Stimulated activated CD8-positive, alpha-beta memory T cell treated with anti-CD3 and anti-CD28 coated beads, Interleukin-4, amount 100 ng/mL, for 48 hours (primary cell): ENCODE data around the gene NUP107.

Experiments
- DNase-seq: peaks from one replicate; pipeline ENCODE4 v3.0.0-alpha.2; 2020

NUP107 gene

DNA sequence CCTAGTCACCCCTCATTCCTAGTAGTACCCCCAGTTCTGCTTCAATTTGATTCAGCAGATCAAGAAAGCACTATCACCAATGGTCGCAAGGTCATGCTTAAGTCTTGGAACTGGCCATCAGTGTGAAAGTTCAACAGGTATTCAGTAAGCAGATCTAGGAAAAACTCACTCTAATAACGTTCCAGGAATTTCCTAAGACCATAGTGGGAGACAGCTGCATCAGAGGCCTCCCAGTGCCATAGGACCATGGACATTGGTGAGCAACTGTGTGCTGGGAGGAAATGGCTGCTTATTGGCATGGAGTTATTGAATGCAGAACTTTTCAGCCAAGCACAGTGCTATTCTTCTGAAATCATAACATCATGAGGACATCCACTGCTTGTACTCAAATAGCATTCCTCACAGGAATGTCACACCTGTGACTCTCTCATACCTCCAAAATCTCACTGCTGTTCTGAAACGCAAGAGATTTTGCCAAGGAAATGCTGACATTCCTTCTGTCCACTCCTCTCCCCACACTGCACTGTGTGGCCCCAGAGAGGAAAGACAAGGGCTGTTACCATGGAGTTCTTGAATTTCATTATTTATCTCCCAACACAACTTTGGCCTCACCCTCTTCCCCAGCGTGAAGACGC is 90.3 kb downstream of the NUP107 start:
- no peak for DNase-seq

DNA sequence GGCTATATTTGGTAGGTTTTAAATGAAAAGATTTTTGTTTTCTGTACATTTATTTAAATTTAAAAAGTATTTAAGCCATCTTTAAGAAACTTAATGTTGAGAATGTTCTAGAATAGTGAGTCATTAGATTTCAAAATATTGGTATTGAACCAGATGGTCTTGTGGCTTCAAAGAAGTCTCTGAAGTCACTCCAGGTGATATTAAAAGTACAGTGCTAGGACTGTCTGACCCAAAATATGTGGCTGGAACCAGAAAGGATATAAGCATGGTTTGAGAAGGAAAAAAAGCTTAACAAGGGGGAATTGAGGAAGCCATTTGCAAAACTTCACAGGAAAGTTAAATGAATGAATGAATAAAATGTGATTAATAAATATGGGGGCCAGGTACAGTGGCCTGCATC is 92.5 kb downstream of the NUP107 start:
- no peak for DNase-seq

DNA sequence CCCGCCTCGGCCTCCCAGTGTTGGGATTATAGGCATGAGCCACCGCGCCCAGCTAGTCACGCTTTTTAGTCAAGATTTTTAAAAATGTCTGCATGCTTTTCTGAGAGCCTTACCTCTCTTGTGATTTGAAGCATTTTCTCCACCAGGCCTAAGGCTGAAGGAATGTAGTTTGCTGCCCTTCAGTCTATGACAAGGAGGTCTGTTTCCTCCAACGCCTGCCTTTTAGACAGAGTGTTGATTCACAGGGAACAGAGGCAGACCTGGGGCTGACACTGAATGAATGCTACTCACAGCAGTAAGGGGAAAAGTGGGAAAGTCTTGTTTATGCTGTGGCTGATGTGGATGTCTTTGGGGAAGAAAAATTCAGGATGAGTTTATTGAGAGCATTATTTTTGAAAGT is 94.0 kb downstream of the NUP107 start:
- DNase-seq = no peak

DNA sequence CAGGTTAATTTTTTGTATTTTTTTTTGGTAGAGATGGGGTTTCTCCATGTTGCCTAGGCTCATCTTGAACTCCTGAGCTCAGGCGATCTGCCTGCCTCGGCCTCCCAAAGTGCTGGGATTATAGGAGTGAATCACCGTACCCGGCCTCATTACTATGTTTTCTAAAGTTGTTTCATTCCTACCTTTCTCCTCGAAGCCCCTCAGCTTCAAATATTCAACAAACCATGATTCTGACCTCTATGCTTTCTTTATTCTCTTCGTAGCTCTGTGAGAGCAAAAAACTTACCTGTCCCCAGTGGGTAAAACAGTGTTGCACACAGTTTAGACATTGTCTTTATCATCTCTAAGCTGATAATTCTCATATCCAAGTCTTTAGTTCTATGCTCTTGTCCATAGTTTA is 95.0 kb downstream of the NUP107 start:
- no peak for DNase-seq

DNA sequence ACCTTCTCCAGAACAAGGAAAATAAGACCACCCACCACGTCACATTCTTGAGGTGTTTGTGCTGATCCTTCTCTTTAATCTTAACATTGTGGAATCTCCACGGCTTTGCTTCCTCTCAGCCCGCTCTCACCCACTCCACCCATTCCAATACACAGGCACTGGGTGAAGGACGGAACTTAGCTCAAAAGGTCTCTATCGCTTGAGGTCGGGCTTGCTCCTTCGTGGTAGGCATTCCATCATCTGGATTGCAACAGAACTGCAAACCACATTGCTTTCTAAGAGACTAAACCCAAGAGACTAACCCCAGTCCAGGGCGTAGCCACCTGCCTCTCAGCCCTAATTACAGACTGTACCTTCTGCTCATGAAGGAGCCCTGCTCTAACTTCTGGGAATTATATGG is 97.2 kb downstream of the NUP107 start:
- DNase-seq = no peak

DNA sequence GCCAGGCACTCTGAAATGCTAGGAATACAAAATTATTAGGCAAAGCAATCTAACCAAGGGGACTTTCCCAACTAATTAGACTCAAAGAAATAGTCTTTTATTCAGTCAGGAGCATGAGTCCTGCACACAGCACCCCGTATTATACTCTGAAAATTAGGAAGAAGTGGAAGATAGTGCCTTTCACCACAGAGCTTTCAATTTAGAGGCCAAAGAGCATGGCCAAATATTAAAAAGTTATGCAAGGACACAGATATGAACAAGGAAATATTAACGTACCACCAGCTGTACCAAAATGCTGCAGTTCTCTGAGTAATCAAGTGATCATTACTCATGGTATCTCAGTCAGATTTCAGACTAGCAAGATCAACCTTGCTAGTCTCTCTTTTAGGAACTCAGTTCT is 98.6 kb downstream of the NUP107 start:
- no peak for DNase-seq

DNA sequence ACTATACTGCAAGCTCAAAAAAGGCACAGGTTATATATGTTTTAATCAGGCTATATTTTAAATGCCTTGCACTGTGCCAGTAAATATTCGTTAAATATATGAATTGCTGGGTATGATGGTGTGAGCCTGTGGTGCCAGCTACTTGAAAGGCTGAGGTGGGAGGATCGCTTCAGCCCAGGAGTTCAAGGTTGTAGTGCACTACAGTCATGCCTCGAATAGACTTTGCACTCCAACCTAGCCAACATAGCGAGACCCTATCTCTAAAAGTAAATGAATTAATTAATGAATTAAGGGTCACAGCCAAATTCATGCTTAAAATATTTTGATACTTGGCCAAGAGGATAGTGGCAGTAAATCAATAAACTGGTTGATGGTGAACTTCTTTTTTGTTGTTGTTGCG is 99.0 kb downstream of the NUP107 start:
- no peak for DNase-seq

DNA sequence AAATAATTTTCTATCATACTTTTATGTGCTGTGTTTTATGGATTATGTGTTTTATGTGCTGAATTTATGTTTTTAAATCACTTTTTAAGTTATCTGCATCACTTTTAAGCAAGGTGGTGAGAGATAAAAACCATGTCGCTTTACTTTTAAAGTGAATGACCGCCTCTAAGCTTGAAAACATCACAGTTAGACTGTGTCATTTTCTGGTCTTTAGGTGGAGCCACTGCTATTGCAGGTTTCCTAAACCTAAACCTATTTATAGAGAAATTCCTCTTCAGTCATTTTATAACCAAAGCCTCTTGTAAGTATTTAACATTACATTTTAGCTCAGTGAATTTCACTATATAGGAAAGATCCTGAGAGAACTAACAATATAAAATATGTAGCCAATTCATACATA is 100.2 kb downstream of the NUP107 start:
- DNase-seq = no peak

DNA sequence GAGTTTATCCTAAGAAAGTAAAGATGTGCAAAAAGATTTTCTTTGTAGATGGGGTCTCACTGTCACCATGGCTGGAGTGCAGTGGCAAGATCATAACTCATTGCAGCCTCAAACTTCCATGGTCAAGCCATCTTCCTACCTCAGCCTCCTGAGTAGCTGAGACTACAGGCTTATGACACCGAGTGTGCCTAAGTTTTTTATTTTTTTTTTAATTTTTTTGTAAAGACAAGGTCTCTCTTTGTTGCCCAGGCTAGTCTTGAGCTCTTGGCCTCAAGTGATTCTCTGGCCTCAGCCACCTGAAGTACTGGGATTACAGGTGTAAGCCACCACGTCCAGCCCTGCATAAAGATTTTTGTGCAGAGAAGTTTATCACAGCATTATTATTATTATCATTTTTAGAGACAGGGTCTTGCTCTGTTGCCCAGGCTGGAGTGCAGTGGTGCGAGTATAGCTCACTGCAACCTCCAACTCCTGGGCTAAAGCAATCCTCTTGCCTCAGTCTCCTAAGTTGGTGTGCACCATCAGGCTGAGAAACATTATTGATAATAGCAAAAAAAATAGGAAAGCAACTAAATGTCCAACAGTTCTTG is 101.9 kb downstream of the NUP107 start:
- DNase-seq = no peak

DNA sequence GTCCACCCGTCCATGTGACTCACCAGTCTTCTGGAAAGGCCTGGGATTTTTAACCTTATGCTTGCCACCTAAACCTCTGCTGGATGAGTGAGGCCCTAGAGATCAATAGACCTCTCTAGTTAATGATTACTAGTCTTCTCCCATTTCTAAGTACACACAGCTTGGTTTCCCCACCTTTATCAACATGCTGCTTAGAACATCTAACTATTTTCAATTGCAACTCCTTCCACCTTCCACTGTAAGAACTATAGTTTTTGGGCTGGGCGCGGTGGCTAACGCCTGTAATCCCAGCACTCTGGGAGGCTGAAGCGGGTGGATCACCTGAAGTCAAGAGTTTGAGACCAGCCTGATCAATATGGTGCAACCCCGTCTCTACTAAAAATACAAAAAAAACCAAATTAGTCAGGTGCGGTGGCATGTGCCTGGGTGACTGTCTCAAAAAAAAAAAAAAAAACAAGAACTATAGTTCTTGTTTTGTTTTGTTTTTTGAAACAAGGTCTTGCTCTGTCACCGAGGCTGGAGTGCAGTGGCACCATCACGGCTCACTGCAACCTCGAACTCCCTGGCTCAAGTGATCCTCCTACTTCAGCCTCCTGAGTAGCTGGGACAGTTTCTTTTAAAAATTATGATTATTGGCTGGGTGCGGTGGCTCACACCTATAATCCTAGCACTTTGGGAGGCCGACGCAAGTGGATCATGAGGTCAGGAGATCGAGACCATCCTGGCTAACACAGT is 102.5 kb downstream of the NUP107 start:
- no peak for DNase-seq

DNA sequence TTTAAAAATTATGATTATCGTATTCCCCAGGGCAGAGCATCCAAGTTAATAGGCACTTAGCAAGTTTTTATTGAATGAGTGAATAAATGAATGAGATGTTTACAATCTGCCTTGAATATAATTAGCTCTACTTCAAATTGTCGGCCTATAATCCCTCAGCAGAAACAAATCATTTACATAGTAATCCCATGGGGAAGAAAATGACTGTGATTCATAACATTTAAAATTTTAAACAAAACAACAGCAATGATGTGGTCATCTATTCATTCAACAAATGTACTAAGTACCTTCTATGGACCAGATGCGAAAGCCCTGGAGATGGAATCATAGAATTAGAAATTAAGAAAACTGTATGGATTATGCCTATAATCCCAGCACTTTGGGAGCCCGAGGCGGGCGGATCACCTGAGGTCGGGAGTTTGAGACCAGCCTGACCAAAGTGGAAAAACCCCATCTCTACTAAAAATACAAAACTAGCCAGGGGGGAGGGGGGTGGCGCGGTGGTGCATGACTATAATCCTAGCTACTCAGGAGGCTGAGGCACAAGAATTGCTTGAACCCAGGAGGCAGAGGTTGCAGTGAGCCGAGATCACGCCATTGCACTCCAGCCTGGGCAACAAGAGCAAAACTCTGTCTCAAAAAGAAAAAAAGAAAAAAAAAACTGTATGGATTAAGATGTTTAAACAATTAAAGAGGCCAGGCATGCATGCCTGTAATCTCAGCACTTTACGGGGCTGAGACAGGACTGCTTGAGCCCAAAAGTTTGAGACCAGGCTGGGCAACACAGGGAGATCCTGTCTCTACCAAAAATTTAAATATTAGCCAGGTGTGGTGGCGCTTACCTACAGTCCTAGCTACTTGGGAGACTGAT is 103.5 kb downstream of the NUP107 start:
- DNase-seq = no peak

DNA sequence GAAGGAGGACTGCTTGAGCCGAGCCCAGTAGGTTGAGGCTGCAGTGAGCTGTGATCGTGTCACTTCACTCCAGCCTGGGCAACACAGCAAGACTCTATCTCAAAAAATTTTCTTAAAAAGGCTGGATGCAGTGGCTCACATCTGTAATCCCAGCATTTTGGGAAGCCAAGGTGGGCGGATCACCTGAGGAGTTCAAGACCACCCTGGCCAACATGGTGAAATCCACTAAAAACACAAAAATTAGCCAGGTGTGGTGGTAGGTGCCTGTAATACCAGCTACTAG is 104.1 kb downstream of the NUP107 start:
- no peak for DNase-seq

DNA sequence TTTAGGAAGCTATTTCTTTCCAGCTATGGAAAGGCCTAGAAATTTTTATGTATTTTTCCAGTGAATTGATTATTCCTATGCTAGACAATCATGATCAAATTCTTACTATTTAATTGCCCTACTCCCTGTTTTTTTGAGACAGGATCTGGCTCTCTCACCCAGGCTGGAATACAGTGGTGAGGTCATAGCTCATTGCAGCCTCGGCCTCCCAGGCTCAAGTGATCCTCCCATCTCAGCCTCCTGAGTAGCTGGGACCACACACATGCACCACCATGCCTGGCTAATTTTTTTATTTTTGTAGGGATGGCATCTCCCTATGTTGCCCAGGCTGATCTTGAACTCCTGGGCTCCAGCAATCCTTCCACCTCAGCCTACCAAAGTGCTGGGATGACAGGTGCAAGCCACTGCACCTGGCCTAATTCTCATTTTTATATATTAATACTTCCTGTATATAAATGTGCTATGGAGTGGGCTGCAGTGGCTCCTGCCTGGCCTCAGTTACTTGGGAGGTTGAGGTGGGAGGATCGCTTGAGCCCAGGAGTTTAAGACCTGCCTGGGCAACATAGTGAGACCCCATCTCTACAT is 105.2 kb downstream of the NUP107 start:
- no peak for DNase-seq

DNA sequence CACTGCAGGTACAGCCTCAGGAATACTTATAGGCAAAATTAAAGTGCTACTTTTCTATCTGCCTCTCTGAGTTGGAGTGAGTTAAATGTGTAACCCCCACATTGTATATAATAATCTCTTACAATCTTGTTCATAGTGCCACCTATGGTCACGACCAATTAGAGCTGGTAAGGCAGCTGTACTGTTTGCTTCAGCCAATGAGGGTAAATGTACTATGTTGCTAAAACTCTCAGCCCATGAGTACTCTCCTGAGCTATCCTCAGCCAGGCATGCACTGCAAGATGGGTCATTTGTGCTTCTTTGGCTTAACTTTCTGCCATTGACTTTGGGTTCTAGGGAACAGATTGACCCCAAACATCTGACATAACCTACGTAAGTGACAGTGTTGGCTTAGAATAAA is 106.2 kb downstream of the NUP107 start:
- peak; percentile 42 for DNase-seq

DNA sequence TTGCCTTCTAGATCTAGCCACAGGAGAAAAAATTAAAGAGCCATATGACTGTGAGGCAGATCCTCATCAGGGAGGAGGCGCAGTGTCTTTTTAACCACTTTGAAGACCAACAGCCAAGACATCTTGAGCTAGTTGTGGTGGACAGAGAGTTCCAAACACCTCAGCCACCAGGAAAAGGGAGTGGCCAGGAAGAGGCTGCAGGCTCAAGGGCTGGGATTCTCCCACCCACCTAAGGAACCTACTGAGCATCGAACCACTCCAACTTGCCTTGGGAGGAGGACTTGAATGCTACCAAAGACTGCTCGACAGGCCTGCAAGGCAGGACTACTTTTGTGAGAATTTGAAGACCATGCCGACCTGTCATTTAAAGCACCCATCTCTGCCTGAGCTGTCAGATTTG is 106.7 kb downstream of the NUP107 start:
- no peak for DNase-seq

DNA sequence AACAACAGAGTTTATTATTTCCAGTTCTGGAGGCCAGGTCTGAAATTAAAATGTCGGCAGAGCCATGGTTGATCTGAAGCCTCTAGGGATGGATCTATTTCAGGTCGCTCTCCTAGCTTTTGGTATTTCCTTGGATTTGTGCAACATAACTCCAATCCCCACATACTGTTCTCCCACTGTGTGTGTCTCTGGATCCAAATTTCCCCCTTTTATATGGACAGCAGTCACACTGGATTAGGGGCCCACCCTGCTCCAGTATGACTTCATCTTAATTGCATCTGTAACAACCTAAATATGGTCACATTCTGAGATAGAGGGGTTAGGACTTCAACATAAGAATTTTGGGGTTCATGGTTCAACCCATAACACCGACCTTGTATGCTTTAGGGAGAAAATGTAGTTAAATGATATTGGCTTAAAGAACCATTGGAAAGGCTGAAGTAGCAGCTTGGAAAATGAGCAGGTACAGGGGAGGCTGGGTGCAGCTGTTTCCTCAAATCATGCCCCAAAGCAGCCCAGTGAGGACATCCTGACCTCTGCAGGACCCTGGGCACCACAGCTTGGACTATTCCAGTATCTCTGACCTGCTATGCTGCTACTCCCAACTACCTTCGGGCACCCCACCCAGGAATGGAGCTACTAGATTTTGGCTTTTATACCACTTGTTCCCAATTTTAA is 107.3 kb downstream of the NUP107 start:
- DNase-seq = no peak

DNA sequence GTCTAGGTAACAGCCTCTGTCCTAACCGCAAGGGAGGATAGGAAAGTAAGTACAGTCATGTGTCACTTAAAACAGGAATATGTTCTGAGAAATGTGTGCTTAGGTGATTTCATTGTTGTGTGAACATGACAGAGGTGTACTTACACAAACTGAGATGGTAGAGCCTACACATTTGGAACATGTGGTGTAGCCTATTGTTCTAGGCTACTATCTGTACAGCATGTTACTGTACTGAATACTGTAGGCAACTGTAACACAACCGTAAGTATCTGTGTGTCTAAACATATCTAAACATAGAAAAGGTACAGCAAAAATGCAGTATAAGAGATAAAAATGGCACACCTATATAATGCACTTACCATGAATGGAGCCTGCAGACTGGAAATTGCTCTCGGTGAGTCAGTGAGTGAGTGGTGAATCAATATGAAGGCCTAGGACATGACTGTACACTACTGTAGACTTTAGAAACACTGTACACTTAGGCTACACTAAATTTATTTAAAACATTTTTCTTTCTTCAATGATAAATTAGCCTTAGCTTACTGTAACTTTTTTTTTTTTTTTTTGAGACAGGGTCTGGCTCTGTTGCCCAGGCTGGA is 108.0 kb downstream of the NUP107 start:
- DNase-seq = no peak
